ENCODE measurements around the gene STXBP1.

The STXBP1 gene

DNA sequence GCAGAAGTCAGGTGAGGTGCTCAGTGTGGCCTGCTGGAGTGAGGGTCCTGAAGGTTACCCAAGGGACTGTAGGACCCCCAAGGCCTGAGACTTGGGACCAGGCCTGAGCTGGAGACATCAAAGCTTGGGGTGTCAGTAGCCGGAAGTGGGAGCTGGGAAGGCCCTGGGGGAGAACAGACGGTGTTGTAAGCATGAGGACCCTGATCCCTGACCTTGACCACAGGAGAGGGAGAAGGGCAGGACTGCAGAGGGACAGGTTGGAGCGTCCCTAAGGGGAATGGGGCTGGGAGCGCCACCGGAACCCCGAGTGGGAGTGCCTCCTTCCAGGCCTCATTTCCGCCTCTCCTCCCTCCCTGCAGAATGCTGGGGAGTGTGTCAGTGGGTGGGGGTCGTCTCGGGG lies 104.3 kb downstream of the STXBP1 start:
- peak overlapping the region; percentile 85 for H3K4me3 ChIP-seq (replicated peaks; ENCODE audit: low read depth, low read length)
- TF ChIP-seq, protein P1, sequence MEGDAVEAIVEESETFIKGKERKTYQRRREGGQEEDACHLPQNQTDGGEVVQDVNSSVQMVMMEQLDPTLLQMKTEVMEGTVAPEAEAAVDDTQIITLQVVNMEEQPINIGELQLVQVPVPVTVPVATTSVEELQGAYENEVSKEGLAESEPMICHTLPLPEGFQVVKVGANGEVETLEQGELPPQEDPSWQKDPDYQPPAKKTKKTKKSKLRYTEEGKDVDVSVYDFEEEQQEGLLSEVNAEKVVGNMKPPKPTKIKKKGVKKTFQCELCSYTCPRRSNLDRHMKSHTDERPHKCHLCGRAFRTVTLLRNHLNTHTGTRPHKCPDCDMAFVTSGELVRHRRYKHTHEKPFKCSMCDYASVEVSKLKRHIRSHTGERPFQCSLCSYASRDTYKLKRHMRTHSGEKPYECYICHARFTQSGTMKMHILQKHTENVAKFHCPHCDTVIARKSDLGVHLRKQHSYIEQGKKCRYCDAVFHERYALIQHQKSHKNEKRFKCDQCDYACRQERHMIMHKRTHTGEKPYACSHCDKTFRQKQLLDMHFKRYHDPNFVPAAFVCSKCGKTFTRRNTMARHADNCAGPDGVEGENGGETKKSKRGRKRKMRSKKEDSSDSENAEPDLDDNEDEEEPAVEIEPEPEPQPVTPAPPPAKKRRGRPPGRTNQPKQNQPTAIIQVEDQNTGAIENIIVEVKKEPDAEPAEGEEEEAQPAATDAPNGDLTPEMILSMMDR (IDR thresholded peaks at IDR 0.05; ENCODE audit: low read length, missing control alignments) = no peak
- DNase-seq (ENCODE audit: low read depth) = no peak

DNA sequence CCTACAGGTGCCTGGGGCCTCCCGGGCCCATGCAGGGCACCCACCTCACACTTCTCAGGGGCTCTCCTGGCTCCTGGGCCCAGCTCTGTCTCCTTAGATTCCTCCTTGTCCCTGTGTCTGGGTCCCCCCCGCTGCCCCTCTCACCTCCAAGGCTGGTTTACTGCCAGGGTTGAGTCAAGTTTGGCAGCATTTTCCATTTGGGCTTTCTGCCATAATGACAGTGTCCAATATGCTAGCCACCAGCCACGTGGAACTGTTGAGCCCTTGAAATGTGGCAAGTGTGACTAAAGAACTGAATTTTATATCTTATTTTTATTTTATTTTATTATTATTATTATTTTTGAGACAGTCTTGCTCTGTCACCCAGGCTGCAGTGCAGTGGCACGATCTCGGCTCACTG lies 105.7 kb downstream of the STXBP1 start:
- H3K4me3 ChIP-seq (replicated peaks; ENCODE audit: low read depth, low read length) = no peak overlapping the region

DNA sequence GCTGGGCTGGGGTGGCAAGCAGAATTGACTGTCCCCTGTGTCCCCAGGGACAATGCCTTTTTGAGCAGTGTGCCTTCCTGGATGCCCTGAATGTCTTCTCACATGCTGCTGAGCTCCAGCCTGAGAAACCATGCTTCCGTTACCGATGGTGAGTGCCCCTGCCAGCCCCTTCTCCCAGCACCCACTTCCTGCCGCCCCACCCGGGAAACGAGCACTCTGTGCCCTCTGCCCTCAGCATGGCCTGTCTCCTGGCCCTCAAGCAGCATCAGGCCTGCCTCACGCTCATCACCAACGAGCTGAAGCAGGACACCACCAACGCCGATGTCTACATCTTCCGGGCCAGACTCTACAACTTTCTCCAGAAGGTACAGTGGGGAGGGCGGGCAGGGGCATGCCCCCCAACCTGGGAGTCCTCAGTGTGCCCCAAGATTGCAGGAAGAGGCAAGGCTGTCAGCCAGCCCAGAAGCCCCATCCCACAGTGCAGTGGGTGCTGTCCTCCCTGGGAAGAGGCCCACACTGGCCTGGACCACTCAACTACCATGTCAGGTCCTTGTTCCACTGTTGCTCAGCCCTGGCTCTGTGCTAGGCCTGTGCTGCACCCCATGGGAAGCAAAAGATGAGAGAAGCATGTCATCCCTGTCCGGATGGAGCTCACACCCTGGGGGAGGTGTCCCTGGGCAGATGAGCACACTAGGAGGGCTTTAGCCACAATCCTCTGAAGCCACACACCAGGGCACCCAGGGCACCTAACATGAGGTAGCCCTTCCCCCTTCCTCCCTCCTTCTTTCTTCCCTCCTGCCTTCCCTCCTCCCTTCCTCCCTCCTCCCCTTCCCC lies 108.2 kb downstream of the STXBP1 start:
- no peak for DNase-seq (ENCODE audit: low read depth)
- H3K4me3 ChIP-seq (replicated peaks; ENCODE audit: low read depth, low read length) = no peak overlapping the region
- TF ChIP-seq, protein P1 (IDR thresholded peaks at IDR 0.05; ENCODE audit: low read length, missing control alignments) = no peak

More for the DNA sequence above, 105.7 kb downstream of the STXBP1 start:
- TF ChIP-seq, protein P1 (IDR thresholded peaks at IDR 0.05; ENCODE audit: low read length, missing control alignments) = no peak
- no peak for DNase-seq (ENCODE audit: low read depth)

DNA sequence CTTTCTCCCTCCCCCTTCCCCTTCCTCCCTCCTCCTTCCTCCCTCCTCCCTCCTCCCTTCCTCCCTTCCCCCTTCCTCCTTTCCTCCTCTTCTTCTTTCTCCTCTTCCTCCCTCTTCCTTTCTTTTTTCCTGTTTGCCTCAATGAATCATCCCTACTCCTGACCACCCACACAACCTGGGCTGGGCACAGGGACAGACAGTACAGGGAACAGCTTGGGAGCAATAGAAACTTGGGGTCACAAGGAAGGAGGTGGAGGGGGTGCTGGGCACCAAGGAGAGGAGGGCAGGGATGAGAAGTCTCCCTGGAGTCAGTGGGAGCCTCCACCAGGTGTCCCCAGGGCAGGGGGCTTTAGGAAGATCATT lies 108.8 kb downstream of the STXBP1 start:
- DNase-seq (ENCODE audit: low read depth) = no peak
- H3K4me3 ChIP-seq (replicated peaks; ENCODE audit: low read depth, low read length) = no peak overlapping the region
- TF ChIP-seq, protein P1 (IDR thresholded peaks at IDR 0.05; ENCODE audit: low read length, missing control alignments) = no peak

DNA sequence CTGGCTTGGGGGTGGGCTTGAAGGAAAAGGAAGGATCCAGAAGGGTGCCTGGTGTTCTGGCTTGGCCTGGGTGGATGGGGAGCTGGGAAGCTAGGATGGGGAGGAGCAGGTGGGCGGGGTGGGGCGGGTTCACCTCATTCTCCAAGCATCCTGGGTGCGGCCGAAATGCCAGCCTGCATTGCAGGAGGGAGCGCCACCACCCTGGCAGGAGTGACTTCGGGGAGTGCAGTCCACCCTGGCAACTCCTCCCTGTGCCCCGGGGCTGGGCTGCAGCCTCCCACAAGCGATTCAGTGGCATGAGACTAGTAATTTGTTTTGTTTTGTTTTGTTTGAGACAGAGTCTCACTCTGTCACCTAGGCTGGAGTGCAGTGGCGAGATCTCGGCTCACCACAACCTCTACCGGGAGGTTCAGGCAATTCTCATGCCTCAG lies 109.3 kb downstream of the STXBP1 start:
- TF ChIP-seq, protein P1 (IDR thresholded peaks at IDR 0.05; ENCODE audit: low read length, missing control alignments) = no peak
- no peak overlapping the region for H3K4me3 ChIP-seq (replicated peaks; ENCODE audit: low read depth, low read length)
- no peak for DNase-seq (ENCODE audit: low read depth)

- H3K4me3 ChIP-seq (replicated peaks; ENCODE audit: low read depth, low read length) = no peak overlapping the region
- TF ChIP-seq, protein P1 (IDR thresholded peaks at IDR 0.05; ENCODE audit: low read length, missing control alignments) = no peak
- DNase-seq (ENCODE audit: low read depth) = no peak
Measured at GRCh38 chr9:127722055-127722745, 110.1 kb downstream of the STXBP1 start.

All from fibroblast of pulmonary artery (primary cell).